ENCODE measurements around the gene XPO6.
"Not testable (repeated sequence)": the region's sequence is repeated elsewhere in the genome, so short reads cannot be mapped to it uniquely, and the experiment has no call there.

Gene XPO6

GRCh38 chr16:28120754-28121153 is 91.0 kb downstream of the XPO6 start:
- no peak for DNase-seq
- peaks cover 89% of the 10 kb centered on the region for H3K36me3 ChIP-seq
- no peaks in the 10 kb centered on the region for H3K4me1 ChIP-seq
- H3K4me3 ChIP-seq (ENCODE audit: low read depth, low read length) = no peak overlapping the region
- no peaks in the 10 kb centered on the region for H3K27me3 ChIP-seq
- TF ChIP-seq CTCF (IDR thresholded peaks at IDR 0.05; ENCODE audit: low read depth, low read length) = no peak
- H3K9me3 ChIP-seq = no peaks in the 10 kb centered on the region

- no peak for TF ChIP-seq CTCF (IDR thresholded peaks at IDR 0.05; ENCODE audit: low read depth, low read length)
- H3K36me3 ChIP-seq = peaks cover 84% of the 10 kb centered on the region
- no peak for DNase-seq
- H3K9me3 ChIP-seq = no peaks in the 10 kb centered on the region
- H3K4me1 ChIP-seq = no peaks in the 10 kb centered on the region
- no peaks in the 10 kb centered on the region for H3K27me3 ChIP-seq
- no peak overlapping the region for H3K4me3 ChIP-seq (ENCODE audit: low read depth, low read length)
Observed at GRCh38 chr16:28118637-28119036, 93.1 kb downstream of the XPO6 start.

- peaks cover 86% of the 10 kb centered on the region for H3K36me3 ChIP-seq
- H3K4me1 ChIP-seq = no peaks in the 10 kb centered on the region
- no peak for DNase-seq
- H3K9me3 ChIP-seq = no peaks in the 10 kb centered on the region
- H3K27me3 ChIP-seq = no peaks in the 10 kb centered on the region
- H3K4me3 ChIP-seq (ENCODE audit: low read depth, low read length) = no peak overlapping the region
- TF ChIP-seq CTCF (IDR thresholded peaks at IDR 0.05; ENCODE audit: low read depth, low read length) = no peak
Observed at GRCh38 chr16:28117168-28117565, 94.6 kb downstream of the XPO6 start.

- H3K4me1 ChIP-seq; H3K27me3 ChIP-seq; H3K4me3 ChIP-seq (ENCODE audit: low read depth, low read length); H3K9me3 ChIP-seq; DNase-seq: not testable (repeated sequence)
- H3K36me3 ChIP-seq = peaks cover 81% of the 10 kb centered on the region
Observed at GRCh38 chr16:28115866-28116265, 95.9 kb downstream of the XPO6 start.

GRCh38 chr16:28112908-28113307 is 98.9 kb downstream of the XPO6 start:
- Histone ChIP-seq H3K27me3 (no peaks in the 10 kb centered on the region), H3K4me3 (ENCODE audit: low read depth, low read length) (no peak overlapping the region), H3K36me3 (peaks cover 82% of the 10 kb centered on the region), H3K4me1 (no peaks in the 10 kb centered on the region), H3K9me3 (no peaks in the 10 kb centered on the region)
- TF ChIP-seq CTCF (IDR thresholded peaks at IDR 0.05; ENCODE audit: low read depth, low read length) = no peak
- no peak for DNase-seq

GRCh38 chr16:28110977-28111376 is 100.8 kb downstream of the XPO6 start:
- DNase-seq = no peak
- H3K4me1 ChIP-seq = no peaks in the 10 kb centered on the region
- H3K9me3 ChIP-seq = no peaks in the 10 kb centered on the region
- H3K36me3 ChIP-seq = peaks cover 83% of the 10 kb centered on the region
- no peak for TF ChIP-seq CTCF (IDR thresholded peaks at IDR 0.05; ENCODE audit: low read depth, low read length)
- no peak overlapping the region for H3K4me3 ChIP-seq (ENCODE audit: low read depth, low read length)
- H3K27me3 ChIP-seq = no peaks in the 10 kb centered on the region

- Histone ChIP-seq H3K4me1 (no peaks in the 10 kb centered on the region), H3K4me3 (ENCODE audit: low read depth, low read length) (no peak overlapping the region), H3K9me3 (no peaks in the 10 kb centered on the region), H3K27me3 (no peaks in the 10 kb centered on the region), H3K36me3 (peaks cover 83% of the 10 kb centered on the region)
- no peak for TF ChIP-seq CTCF (IDR thresholded peaks at IDR 0.05; ENCODE audit: low read depth, low read length)
- no peak for DNase-seq
Observed at GRCh38 chr16:28110479-28110878, 101.3 kb downstream of the XPO6 start.
